ENCODE measurements around the gene MAP7. TPM values are rescaled to one million over a fixed set of nuclear protein-coding genes. Genes with fewer than 3 reads are reported as not detected.
"Not testable (repeated sequence)": the region's sequence is repeated elsewhere in the genome, so short reads cannot be mapped to it uniquely, and the experiment has no call there.

Gene MAP7
- polyA plus RNA-seq, 6 donors from 2014 or later: 0.19 to 0.71 (median 0.32) TPM; not detected in 2

DNA sequence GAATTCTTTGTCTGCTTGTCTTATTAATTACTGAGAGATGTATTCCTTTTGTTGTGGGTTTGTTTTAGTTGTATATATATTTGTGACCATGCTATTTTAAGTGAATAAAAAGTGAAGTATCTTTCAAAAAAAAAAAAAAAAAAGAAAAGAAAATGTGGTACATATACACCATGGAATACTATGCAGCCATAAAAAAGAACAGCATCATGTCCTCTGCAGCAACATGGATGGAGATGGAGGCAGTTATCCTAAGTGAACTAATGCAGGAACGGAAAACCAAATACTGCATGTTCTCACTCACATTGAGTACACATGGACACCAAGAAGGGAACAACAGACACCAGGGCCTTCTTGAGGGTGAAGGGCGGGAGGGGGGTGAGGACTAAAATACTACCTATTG is 67.2 kb downstream of the MAP7 start:
- DNase-seq; H3K4me1 Mint-ChIP-seq; H3K36me3 Mint-ChIP-seq; ATAC-seq (ENCODE audit: low read depth in 2 of 2); H3K4me3 Mint-ChIP-seq; H3K9me3 Mint-ChIP-seq; H3K27ac Mint-ChIP-seq; H3K27me3 Mint-ChIP-seq: not testable (repeated sequence)

DNA sequence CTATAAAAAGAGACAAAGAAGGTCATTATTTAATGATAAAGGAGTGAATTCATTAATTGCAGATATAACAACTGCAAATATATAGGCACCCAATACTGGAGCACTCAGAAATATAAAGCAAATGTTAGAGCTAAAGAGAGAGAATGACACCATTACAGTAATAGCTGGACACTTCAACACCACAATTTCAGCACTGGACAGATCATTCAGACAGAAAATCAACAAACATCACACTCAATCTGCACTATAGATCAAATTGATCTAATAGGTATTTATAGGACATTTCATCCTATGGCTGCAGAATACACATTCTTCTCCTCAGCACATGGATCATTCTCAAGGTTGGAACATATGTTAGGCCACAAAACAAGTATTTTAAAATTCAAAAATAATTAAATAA is 72.7 kb downstream of the MAP7 start:
- Mint-ChIP-seq H3K4me1 (no peaks in the 10 kb centered on the region), H3K27ac (no peak overlapping the region), H3K4me3 (no peak overlapping the region), H3K27me3 (peaks cover 4 to 23% (median 6%) of the 10 kb centered on the region in 3 donors), H3K9me3 (peaks cover 0 to 4% (median 2%) of the 10 kb centered on the region in 7 donors), H3K36me3 (peaks cover 0 to 4% of the 10 kb centered on the region in 2 donors)
- ATAC-seq (ENCODE audit: low read depth in 2 of 2) (no peak), DNase-seq (no peak)

DNA sequence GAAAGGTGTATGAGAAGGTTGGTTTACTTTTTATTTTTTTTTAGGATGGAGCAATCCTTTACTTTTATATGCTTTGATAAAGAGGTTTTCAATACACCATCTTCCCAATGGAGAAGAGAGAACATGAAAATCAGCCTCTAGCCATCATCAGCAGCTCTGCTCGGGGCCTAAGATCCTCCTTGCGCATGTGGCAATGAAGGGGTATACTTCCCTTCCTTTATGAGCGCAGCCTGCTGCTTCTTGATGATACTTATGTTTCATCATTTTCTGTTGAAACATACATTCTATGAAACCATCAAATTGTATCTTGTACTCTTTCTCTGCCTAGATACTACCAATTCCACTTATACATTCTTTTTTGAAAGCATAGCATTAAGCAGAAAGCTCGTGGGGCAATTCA is 74.5 kb downstream of the MAP7 start:
- Mint-ChIP-seq H3K4me3 (no peak overlapping the region), H3K27me3 (peaks cover 4 to 23% (median 6%) of the 10 kb centered on the region in 3 donors), H3K27ac (no peak overlapping the region), H3K9me3 (peaks cover 0 to 3% (median 0%) of the 10 kb centered on the region in 7 donors), H3K36me3 (no peaks in the 10 kb centered on the region), H3K4me1 (peaks cover 0 to 4% (median 0%) of the 10 kb centered on the region in 3 donors)
- no peak for ATAC-seq (ENCODE audit: low read depth in 2 of 2)
- no peak for DNase-seq

DNA sequence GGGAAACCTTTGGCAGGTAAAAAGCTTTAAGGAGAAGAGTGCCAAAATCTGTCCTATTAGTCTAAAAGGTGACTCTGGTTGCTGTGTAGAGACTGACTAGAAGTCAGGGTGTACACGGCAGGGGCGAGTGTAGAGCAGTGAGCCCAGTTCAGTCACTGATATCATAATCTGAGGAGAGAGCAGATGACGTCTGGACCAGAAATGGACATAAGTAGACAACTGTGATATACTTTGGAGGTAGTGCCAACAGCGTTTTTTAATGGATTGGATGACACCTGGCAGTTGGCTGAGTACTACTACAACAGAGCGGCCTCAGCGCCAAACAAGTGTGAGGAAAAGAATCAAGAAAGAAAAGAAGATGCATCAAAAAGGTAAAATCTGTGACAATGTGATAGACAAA is 76.0 kb downstream of the MAP7 start:
- ATAC-seq (ENCODE audit: low read depth in 2 of 2) (no peak), DNase-seq (no peak)
- peaks cover 0 to 4% (median 0%) of the 10 kb centered on the region in 3 donors for H3K4me1 Mint-ChIP-seq
- H3K27ac Mint-ChIP-seq: no peak overlapping the region
- H3K27me3 Mint-ChIP-seq: peaks cover 6 to 31% (median 9%) of the 10 kb centered on the region in 3 donors
- H3K4me3 Mint-ChIP-seq: no peak overlapping the region
- no peaks in the 10 kb centered on the region for H3K36me3 Mint-ChIP-seq
- H3K9me3 Mint-ChIP-seq: peaks cover 0 to 3% (median 0%) of the 10 kb centered on the region in 7 donors

DNA sequence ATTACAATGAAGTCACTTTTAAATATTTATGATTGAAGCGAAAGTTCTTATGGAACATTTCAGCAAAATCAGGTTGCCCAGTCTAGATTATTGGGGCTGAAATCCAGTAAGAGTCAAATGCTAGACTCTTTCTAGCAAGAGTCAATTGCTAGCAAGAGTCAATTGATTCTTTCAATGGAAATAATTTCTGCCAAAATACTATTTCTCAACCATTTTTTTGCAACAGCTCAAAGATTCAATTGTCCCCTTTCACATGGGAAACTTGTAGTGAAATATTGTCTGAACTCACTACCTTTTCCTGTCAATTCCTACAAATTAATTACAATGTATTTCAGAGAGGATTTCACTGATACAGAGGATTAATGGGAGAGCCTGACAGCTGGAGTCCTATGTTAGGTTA is 78.3 kb downstream of the MAP7 start:
- Mint-ChIP-seq H3K4me3 (no peak overlapping the region), H3K4me1 (peaks cover 0 to 4% (median 0%) of the 10 kb centered on the region in 3 donors), H3K27me3 (peaks cover 0 to 22% (median 9%) of the 10 kb centered on the region in 3 donors), H3K36me3 (no peaks in the 10 kb centered on the region), H3K9me3 (no peaks in the 10 kb centered on the region), H3K27ac (peak overlapping the region in 1 of 6 donors; percentile 16)
- DNase-seq (no peak), ATAC-seq (ENCODE audit: low read depth in 2 of 2) (no peak)

DNA sequence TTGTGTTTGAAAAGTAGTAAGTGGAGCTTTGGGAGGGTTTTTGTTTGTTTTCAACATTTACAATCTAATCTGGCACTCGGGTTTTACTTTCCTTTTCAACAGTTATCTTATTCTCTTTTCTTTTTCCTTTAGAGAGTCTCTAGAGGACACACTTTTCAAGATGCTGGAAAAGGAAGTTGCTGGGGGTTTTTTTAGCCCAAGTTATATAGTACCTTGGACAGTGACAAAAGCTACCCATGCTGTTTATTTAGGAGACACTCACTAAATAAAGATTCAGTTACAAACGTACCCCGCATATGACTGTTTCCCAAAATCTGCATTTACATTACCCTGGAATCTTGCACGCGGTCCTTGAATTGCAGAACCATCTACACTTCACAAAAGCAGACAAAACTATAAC is 78.8 kb downstream of the MAP7 start:
- DNase-seq (no peak), ATAC-seq (ENCODE audit: low read depth in 2 of 2) (no peak)
- Mint-ChIP-seq H3K9me3 (no peaks in the 10 kb centered on the region), H3K4me3 (no peak overlapping the region), H3K36me3 (no peaks in the 10 kb centered on the region), H3K27me3 (peaks cover 0 to 22% (median 9%) of the 10 kb centered on the region in 3 donors), H3K27ac (no peak overlapping the region), H3K4me1 (peaks cover 0 to 4% (median 0%) of the 10 kb centered on the region in 3 donors)

DNA sequence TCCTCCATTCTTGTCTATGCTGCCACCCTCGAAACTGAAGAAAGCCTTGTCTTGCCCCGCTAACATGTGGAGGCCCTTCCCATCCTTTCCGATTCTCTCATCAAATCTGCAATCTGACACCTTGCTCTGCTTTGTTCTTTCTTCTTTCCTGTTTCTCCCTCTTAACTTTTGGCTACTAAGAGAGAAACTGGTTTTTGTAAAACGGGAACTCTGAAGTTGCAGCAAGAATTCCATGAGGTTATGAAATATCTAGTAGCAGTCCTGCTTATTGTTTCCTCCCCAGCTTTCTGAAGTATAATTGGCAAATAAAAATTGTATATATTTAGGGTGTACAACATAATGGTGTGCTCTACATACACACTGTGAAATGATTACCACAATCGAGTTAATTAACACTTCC is 80.2 kb downstream of the MAP7 start:
- Mint-ChIP-seq H3K4me1 (peaks cover 0 to 4% (median 0%) of the 10 kb centered on the region in 3 donors), H3K27me3 (peaks cover 0 to 22% (median 5%) of the 10 kb centered on the region in 3 donors), H3K4me3 (no peak overlapping the region), H3K36me3 (no peaks in the 10 kb centered on the region), H3K9me3 (no peaks in the 10 kb centered on the region), H3K27ac (no peak overlapping the region)
- ATAC-seq (ENCODE audit: low read depth in 2 of 2): no peak
- no peak for DNase-seq

DNA sequence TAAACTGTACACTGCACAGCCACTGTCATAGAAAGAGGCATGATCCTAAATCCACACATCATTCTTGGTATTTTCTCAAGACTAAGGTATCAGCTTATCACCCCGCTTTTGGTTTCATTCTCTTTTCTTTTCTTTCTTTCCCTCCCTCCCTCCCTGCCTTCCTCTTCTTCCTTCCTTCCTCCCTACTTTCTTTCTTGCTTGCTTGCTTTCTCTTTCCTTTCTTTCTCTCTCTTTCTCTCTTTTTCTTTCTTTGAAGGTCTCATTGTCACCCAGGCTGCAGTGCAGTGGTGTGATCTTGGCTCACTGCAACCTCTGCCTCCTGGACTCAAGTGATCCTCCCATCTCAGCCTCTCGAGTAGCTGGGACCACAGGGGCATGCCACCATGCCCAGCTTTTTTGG is 81.1 kb downstream of the MAP7 start:
- Mint-ChIP-seq H3K4me3 (no peak overlapping the region), H3K4me1 (peaks cover 0 to 6% (median 2%) of the 10 kb centered on the region in 3 donors), H3K27ac (no peak overlapping the region)

DNA sequence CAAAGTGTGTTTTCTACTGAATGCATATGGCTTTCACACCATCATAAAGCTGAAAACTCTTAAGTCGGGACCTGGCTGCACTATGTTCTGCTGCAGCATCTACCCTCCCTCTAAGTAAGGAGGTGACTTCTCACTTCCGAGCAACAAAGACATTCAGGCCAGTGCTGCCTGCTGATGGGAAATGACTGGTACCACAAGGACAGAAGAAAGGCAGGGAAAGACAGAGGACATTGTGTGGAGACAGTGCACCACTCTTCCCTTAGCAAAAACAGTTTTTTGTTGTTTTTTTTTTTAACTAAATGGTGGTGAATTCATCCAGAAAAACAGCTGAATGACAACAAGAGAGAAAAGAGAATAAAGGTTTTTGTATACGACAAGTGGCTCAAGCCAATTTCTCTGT is 81.5 kb downstream of the MAP7 start:
- no peak overlapping the region for H3K4me3 Mint-ChIP-seq
- H3K36me3 Mint-ChIP-seq: no peaks in the 10 kb centered on the region
- ATAC-seq (ENCODE audit: low read depth in 2 of 2): no peak
- H3K9me3 Mint-ChIP-seq: no peaks in the 10 kb centered on the region
- no peak for DNase-seq
- no peak overlapping the region for H3K27ac Mint-ChIP-seq
- H3K27me3 Mint-ChIP-seq: peaks cover 0 to 15% (median 5%) of the 10 kb centered on the region in 3 donors
- peaks cover 0 to 11% (median 7%) of the 10 kb centered on the region in 3 donors for H3K4me1 Mint-ChIP-seq

More for the DNA sequence above, 81.1 kb downstream of the MAP7 start:
- ATAC-seq (ENCODE audit: low read depth in 2 of 2) (no peak), DNase-seq (no peak)
- Mint-ChIP-seq H3K36me3 (no peaks in the 10 kb centered on the region), H3K27me3 (peaks cover 0 to 20% (median 5%) of the 10 kb centered on the region in 3 donors), H3K9me3 (no peaks in the 10 kb centered on the region)

DNA sequence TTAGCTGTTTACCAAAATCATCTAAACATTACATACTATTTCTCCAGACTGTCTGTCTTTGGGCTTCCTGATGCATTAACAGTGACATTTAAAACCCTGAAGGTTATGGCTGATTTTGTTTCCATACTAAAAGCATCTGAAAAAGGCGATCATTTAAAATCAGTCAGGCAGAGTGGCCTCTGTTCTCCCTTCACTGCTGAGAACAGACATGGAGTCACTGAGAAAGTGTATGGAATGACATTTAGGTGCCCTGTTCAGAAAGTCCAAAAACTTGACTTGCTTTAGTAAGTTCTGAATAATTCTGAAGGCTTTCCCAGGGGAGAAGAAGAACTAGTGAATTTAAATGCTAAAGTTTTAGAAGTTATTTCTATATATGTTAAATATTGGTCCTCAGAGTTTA is 83.0 kb downstream of the MAP7 start:
- ATAC-seq (ENCODE audit: low read depth in 2 of 2) (no peak), DNase-seq (no peak)
- Mint-ChIP-seq H3K27ac (no peak overlapping the region), H3K4me3 (no peak overlapping the region), H3K36me3 (no peaks in the 10 kb centered on the region), H3K27me3 (peaks cover 0 to 9% (median 5%) of the 10 kb centered on the region in 3 donors), H3K4me1 (peaks cover 0 to 12% (median 10%) of the 10 kb centered on the region in 3 donors), H3K9me3 (no peaks in the 10 kb centered on the region)

DNA sequence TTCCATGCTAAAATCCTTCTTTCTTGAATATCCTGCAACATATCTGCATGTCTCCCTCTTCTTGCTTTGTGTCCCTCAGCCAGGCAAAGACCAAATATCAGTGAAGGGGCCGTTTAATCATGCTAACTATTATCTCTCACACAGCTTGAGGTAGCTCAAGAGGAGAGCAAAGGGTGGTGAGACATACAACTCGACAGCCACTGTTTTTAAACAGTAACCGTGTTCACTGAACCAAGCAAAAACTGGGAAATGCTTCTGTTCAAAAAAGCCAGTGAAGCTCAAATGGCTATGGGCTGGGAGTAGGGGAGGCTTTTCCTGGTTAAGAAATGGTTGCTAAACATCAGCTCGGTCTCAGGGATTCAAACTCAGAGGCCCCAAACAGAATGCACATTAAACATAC is 83.4 kb downstream of the MAP7 start:
- Mint-ChIP-seq H3K4me3 (no peak overlapping the region), H3K27ac (no peak overlapping the region), H3K27me3 (peaks cover 0 to 9% (median 5%) of the 10 kb centered on the region in 3 donors), H3K4me1 (peaks cover 0 to 12% (median 10%) of the 10 kb centered on the region in 3 donors), H3K9me3 (no peaks in the 10 kb centered on the region), H3K36me3 (no peaks in the 10 kb centered on the region)
- DNase-seq: no peak
- ATAC-seq (ENCODE audit: low read depth in 2 of 2): no peak

DNA sequence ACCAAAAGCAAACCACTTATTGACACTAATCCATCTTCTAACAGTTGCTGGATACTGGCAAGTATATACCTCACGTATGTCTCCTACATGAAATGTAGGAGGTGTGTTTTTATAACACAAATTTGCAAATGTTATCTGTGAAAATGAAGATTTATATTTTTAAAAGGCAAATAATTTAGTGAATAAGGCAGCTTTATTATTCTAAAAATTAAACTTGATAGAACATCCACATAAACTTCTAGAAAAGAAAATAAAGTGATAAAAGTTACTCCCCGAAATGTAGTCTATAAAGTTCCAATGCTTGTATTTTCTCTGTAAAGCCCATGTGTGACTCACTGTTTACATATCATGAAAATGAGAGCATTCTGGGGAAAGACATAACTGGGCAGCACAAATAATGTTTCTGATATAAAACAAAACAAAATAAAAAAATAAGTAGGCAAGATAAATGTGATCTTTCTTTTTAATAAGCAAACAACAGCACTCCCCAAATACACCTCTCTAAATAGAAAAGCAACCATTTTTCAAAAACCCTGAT is 84.4 kb downstream of the MAP7 start:
- Mint-ChIP-seq H3K27me3 (peaks cover 0 to 9% (median 5%) of the 10 kb centered on the region in 3 donors), H3K27ac (no peak overlapping the region), H3K4me3 (no peak overlapping the region), H3K36me3 (no peaks in the 10 kb centered on the region), H3K4me1 (peaks cover 0 to 10% (median 8%) of the 10 kb centered on the region in 3 donors), H3K9me3 (no peaks in the 10 kb centered on the region)
- ATAC-seq (ENCODE audit: low read depth in 2 of 2): no peak
- DNase-seq: no peak

DNA sequence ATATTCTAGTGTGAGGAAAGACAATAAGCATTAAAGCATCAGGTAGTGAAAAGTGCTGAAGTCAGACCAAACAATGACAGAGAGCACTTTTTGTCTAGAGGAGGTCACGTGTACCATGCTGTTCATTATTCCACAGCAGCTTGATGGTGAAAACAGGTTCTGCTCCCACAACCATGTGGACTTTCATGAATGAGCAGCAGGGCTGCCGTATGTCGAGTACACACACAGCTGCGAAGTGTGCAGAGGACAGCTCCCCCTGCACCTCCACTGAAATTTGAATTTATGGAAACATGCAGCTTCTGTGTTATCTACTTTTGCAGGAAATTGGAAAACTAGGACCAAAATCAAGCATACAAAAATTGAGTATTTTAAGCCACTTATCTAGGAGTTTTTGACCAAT is 85.3 kb downstream of the MAP7 start:
- ATAC-seq (ENCODE audit: low read depth in 2 of 2): no peak
- H3K27ac Mint-ChIP-seq: no peak overlapping the region

DNA sequence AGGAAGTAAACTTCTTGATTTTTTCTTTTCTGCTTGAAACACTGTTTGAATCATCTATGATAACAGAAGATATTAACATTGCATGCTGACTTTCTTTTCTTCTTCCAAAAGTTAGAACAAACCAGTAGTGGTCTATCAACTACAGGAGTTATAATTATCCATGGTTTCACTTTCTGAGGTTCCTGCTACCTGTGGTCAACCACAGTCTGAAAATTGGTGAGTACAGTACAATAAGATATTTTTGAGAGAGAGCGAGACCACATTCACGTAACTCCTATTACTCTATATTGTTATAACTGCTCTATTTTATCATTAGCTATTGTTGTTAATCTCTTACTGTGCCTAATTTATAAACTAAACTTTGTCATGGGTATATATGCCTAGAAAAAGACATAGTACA is 86.1 kb downstream of the MAP7 start:
- DNase-seq: no peak
- ATAC-seq (ENCODE audit: low read depth in 2 of 2): no peak
- Mint-ChIP-seq H3K36me3 (no peaks in the 10 kb centered on the region), H3K27ac (no peak overlapping the region), H3K27me3 (no peaks in the 10 kb centered on the region), H3K4me3 (no peak overlapping the region), H3K4me1 (peaks cover 0 to 10% (median 8%) of the 10 kb centered on the region in 3 donors), H3K9me3 (no peaks in the 10 kb centered on the region)

More for the DNA sequence above, 85.3 kb downstream of the MAP7 start:
- Mint-ChIP-seq H3K4me1 (peaks cover 0 to 10% (median 8%) of the 10 kb centered on the region in 3 donors), H3K4me3 (no peak overlapping the region), H3K36me3 (no peaks in the 10 kb centered on the region), H3K9me3 (no peaks in the 10 kb centered on the region), H3K27me3 (peaks cover 0 to 2% (median 2%) of the 10 kb centered on the region in 3 donors)
- no peak for DNase-seq

All from naive B cell (primary cell).